ENCODE results near the gene TAGAP. TPM values are rescaled to one million over a fixed set of nuclear protein-coding genes. Genes with fewer than 3 reads are reported as not detected.

TAGAP gene
- polyA plus RNA-seq, 1 of the 3 experiments (the other 2 are of a cell fraction), result not detected

GRCh38 chr6:159053781-159054398 lies 9.1 kb upstream of the TAGAP start:
- CTCF ChIA-PET, result interaction anchor here (1.3 to 2.1 kb wide), 3 partner anchors 11 to 50 kb away, joined by 3 to 8 read pairs (median 6); no protein-coding TSS in a partner anchor
- POLR2A ChIA-PET, result no interaction called here
- TF ChIP-seq RAD21 (IDR thresholded peaks at IDR 0.05; ENCODE audit: low read length), result no peak
- no peak for TF ChIP-seq NRF1 (IDR thresholded peaks at IDR 0.05; ENCODE audit: low read depth, low read length)
- TF ChIP-seq NFIC (IDR thresholded peaks at IDR 0.05; ENCODE audit: borderline replicate concordance), result no peak
- TF ChIP-seq, protein P1, sequence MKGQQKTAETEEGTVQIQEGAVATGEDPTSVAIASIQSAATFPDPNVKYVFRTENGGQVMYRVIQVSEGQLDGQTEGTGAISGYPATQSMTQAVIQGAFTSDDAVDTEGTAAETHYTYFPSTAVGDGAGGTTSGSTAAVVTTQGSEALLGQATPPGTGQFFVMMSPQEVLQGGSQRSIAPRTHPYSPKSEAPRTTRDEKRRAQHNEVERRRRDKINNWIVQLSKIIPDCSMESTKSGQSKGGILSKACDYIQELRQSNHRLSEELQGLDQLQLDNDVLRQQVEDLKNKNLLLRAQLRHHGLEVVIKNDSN (IDR thresholded peaks at IDR 0.05; ENCODE audit: borderline replicate concordance, low read depth), result no peak
- no peak for TF ChIP-seq MEF2A (IDR thresholded peaks at IDR 0.05; ENCODE audit: borderline replicate concordance, low read depth)
- TF ChIP-seq FOXM1 (IDR thresholded peaks at IDR 0.05; ENCODE audit: low read depth), result no peak
- no peak for TF ChIP-seq EP300 (IDR thresholded peaks at IDR 0.05; ENCODE audit: borderline replicate concordance in 1 of 2, low read depth in 1 of 2, low read length in 1 of 2)
- no peak for TF ChIP-seq TCF12 (IDR thresholded peaks at IDR 0.05)
- TF ChIP-seq RCOR1 (IDR thresholded peaks at IDR 0.05; ENCODE audit: low read length), result no peak
- no peak for TF ChIP-seq FOXJ3 (CRISPR knock-in tag; IDR thresholded peaks at IDR 0.05)
- no peak for TF ChIP-seq CHD2 (IDR thresholded peaks at IDR 0.05; ENCODE audit: low read length, partially characterized antibody)
- no peak for TF ChIP-seq ELF1 (IDR thresholded peaks at IDR 0.05)
- TF ChIP-seq, protein P2, sequence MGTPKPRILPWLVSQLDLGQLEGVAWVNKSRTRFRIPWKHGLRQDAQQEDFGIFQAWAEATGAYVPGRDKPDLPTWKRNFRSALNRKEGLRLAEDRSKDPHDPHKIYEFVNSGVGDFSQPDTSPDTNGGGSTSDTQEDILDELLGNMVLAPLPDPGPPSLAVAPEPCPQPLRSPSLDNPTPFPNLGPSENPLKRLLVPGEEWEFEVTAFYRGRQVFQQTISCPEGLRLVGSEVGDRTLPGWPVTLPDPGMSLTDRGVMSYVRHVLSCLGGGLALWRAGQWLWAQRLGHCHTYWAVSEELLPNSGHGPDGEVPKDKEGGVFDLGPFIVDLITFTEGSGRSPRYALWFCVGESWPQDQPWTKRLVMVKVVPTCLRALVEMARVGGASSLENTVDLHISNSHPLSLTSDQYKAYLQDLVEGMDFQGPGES (IDR thresholded peaks at IDR 0.05; ENCODE audit: low read depth, low read length), result no peak
- no peak for TF ChIP-seq MAX (IDR thresholded peaks at IDR 0.05; ENCODE audit: low read depth)
- no peak for TF ChIP-seq MXI1 (IDR thresholded peaks at IDR 0.05; ENCODE audit: low read depth, low read length)

DNA sequence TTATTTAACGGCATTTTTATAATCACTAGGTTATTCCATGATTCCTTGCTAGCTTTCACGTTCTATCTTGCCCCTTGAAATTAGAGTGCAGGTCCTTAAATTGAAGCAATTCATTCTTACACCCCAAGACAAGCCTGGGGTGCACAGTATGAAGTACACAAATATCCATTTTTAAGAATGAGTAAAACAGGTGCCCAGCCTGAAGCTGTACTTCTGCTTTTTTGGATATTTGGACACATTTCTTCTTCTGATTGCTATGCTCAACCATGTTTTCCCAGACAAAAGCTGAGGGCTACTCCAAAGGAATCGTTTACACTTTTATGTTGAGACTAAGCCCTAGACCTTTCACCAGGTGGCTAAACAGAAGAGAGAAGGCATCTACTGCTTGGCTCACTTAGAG lies 7.9 kb upstream of the TAGAP start:
- Histone ChIP-seq H3K9me3 (no peaks in the 10 kb centered on the region), H3K36me3 (replicated peaks in 1 of 2; ENCODE audit: control insufficient read depth in 1 of 2, insufficient read depth in 2 of 2, low read length in 1 of 2) (no peaks in the 10 kb centered on the region), H3K4me3 (ENCODE audit: low read depth in 2 of 2, low read length in 1 of 2) (no peak overlapping the region), H3K27ac (ENCODE audit: low read depth in 2 of 2, low read length in 1 of 2) (no peak overlapping the region), H4K20me1 (ENCODE audit: insufficient read depth) (no peaks in the 10 kb centered on the region), H3K79me2 (ENCODE audit: insufficient read depth) (no peaks in the 10 kb centered on the region), H2AFZ (ENCODE audit: low read depth) (no peak overlapping the region), H3K9me2 (no peaks in the 10 kb centered on the region), H3K27me3 (ENCODE audit: insufficient read depth) (peaks cover 49% of the 10 kb centered on the region; the same call in 1 of the 2 replicates), H3F3A (replicated peaks; ENCODE audit: insufficient read depth) (no peaks in the 10 kb centered on the region), H3K4me2 (no peak overlapping the region), H3K4me1 (ENCODE audit: control insufficient read depth in 1 of 2, insufficient read depth in 2 of 2, low read depth in 1 of 2, low read length in 1 of 2) (no peaks in the 10 kb centered on the region; a peak in 1 of 4 replicates), H3K9ac (no peak overlapping the region)
- ChIA-PET POLR2A (no interaction called here), CTCF (interaction anchor here (0.9 to 2.1 kb wide), 6 partner anchors 9 to 82 kb away, joined by 3 to 8 read pairs (median 4); no protein-coding TSS in a partner anchor)
- TF ChIP-seq REST (IDR thresholded peaks at IDR 0.05; ENCODE audit: low read depth, low read length) (no peak), NFIC (IDR thresholded peaks at IDR 0.05; ENCODE audit: borderline replicate concordance) (no peak), SMC3 (IDR thresholded peaks at IDR 0.05; ENCODE audit: low read depth, low read length) (no peak), GABPA (IDR thresholded peaks at IDR 0.05; ENCODE audit: low read depth) (no peak), GATA2 (CRISPR knock-in tag; IDR thresholded peaks at IDR 0.05) (no peak), MEF2A (IDR thresholded peaks at IDR 0.05; ENCODE audit: borderline replicate concordance, low read depth) (no peak), TEAD4 (IDR thresholded peaks at IDR 0.05; ENCODE audit: borderline replicate concordance, insufficient read depth) (no peak), POLR2AphosphoS5 (IDR thresholded peaks at IDR 0.05; ENCODE audit: low read depth, low read length) (no peak), RFX5 (IDR thresholded peaks at IDR 0.05; ENCODE audit: low read length) (no peak)
- TF ChIP-seq, protein P1 (IDR thresholded peaks at IDR 0.05; ENCODE audit: borderline replicate concordance, low read depth), result no peak
- DNase-seq, result no peak
- 0% methylated on average over 3 of the region's 3 CpGs for WGBS (ENCODE audit: low lambda C conversion rate)

More at GRCh38 chr6:159053781-159054398, 9.1 kb upstream of the TAGAP start:
- Histone ChIP-seq H4K20me1 (ENCODE audit: insufficient read depth) (no peaks in the 10 kb centered on the region), H3F3A (replicated peaks; ENCODE audit: insufficient read depth) (no peaks in the 10 kb centered on the region), H3K4me2 (no peak overlapping the region), H3K36me3 (replicated peaks in 1 of 2; ENCODE audit: control insufficient read depth in 1 of 2, insufficient read depth in 2 of 2, low read length in 1 of 2) (no peaks in the 10 kb centered on the region), H3K9me3 (no peaks in the 10 kb centered on the region), H3K79me2 (ENCODE audit: insufficient read depth) (no peaks in the 10 kb centered on the region), H3K27me3 (ENCODE audit: insufficient read depth) (peaks cover 46% of the 10 kb centered on the region; the same call in 1 of the 2 replicates), H3K9ac (no peak overlapping the region), H3K4me3 (ENCODE audit: low read depth in 2 of 2, low read length in 1 of 2) (no peak overlapping the region), H3K4me1 (ENCODE audit: control insufficient read depth in 1 of 2, insufficient read depth in 2 of 2, low read depth in 1 of 2, low read length in 1 of 2) (no peaks in the 10 kb centered on the region; a peak in 1 of 4 replicates), H2AFZ (ENCODE audit: low read depth) (no peak overlapping the region), H3K27ac (ENCODE audit: low read depth in 2 of 2, low read length in 1 of 2) (no peak overlapping the region), H3K9me2 (no peaks in the 10 kb centered on the region)
- DNase-seq, result no peak
- WGBS (ENCODE audit: low lambda C conversion rate), result 27% methylated on average over 12 of the region's 12 CpGs

Data from SK-N-SH (cell line).